GM19397 (cell line): ENCODE measurements around the gene NOX4.
"Not testable (repeated sequence)": the region's sequence is repeated elsewhere in the genome, so short reads cannot be mapped to it uniquely, and the experiment has no call there.

Experiments
- ATAC-seq: cut with Tn5 transposase; IDR thresholded peaks from one replicate; pipeline ENCODE4 v1.9.1; 2021; ENCODE audit warnings: mild to moderate bottlenecking, moderate library complexity; ENCODE audit not compliant: unreplicated experiment

Gene NOX4

GRCh38 chr11:89463266-89463780 lies 27.9 kb downstream of the NOX4 start:
- no peak for ATAC-seq

- ATAC-seq = no peak
Observed at GRCh38 chr11:89458716-89459115, 32.5 kb downstream of the NOX4 start.

- no peak for ATAC-seq
Observed at GRCh38 chr11:89457190-89457589, 34.0 kb downstream of the NOX4 start.

GRCh38 chr11:89456681-89457080 lies 34.5 kb downstream of the NOX4 start:
- no peak for ATAC-seq

- no peak for ATAC-seq
Observed at GRCh38 chr11:89452780-89453179, 38.4 kb downstream of the NOX4 start.

- no peak for ATAC-seq
Observed at GRCh38 chr11:89447845-89448244, 43.3 kb downstream of the NOX4 start.

GRCh38 chr11:89443361-89444322 lies 47.5 kb downstream of the NOX4 start:
- no peak for ATAC-seq

GRCh38 chr11:89442801-89443200 lies 48.4 kb downstream of the NOX4 start:
- no peak for ATAC-seq

- ATAC-seq = no peak
Observed at GRCh38 chr11:89441606-89442005, 49.6 kb downstream of the NOX4 start.

- no peak for ATAC-seq
Observed at GRCh38 chr11:89437317-89437716, 53.9 kb downstream of the NOX4 start.

- no peak for ATAC-seq
Observed at GRCh38 chr11:89436071-89436470, 55.1 kb downstream of the NOX4 start.

GRCh38 chr11:89433278-89433677 lies 57.9 kb downstream of the NOX4 start:
- ATAC-seq = no peak

- not testable (repeated sequence) for ATAC-seq
Observed at GRCh38 chr11:89432182-89432581, 59.0 kb downstream of the NOX4 start.

- ATAC-seq = not testable (repeated sequence)
Observed at GRCh38 chr11:89426501-89426900, 64.7 kb downstream of the NOX4 start.

- ATAC-seq = no peak
Observed at GRCh38 chr11:89421718-89422117, 69.5 kb downstream of the NOX4 start.

- ATAC-seq = no peak
Observed at GRCh38 chr11:89420981-89421380, 70.2 kb downstream of the NOX4 start.

GRCh38 chr11:89416961-89417360 lies 74.2 kb downstream of the NOX4 start:
- no peak for ATAC-seq

GRCh38 chr11:89411112-89411511 lies 80.1 kb downstream of the NOX4 start:
- ATAC-seq = not testable (repeated sequence)

GRCh38 chr11:89410666-89411065 lies 80.5 kb downstream of the NOX4 start:
- ATAC-seq = not testable (repeated sequence)

- not testable (repeated sequence) for ATAC-seq
Observed at GRCh38 chr11:89408441-89408840, 82.7 kb downstream of the NOX4 start.

- ATAC-seq = no peak
Observed at GRCh38 chr11:89405629-89406028, 85.5 kb downstream of the NOX4 start.

GRCh38 chr11:89391654-89392053 lies 99.5 kb downstream of the NOX4 start:
- ATAC-seq = not testable (repeated sequence)
